Left renal cortex interstitium (tissue), 4 donors: ENCODE measurements around the gene PCDHA9. TPM values are rescaled to one million over a fixed set of nuclear protein-coding genes. Genes with fewer than 3 reads are reported as not detected.
"Not testable (repeated sequence)": the region's sequence is repeated elsewhere in the genome, so short reads cannot be mapped to it uniquely, and the experiment has no call there.

Source experiments
- DNase-seq, 4 donors: peaks; one replicate each; pipeline ENCODE4 v3.0.0-alpha.2; 2013; ENCODE audit warnings: low read depth in 4 of 4, low spot score in 2 of 4, missing footprints in 1 of 4
- polyA plus RNA-seq, 4 donors: library from polyadenylated mRNA; unstranded; fragments of 120-200 nt; gene quantifications; one replicate each; pipeline ENCODE4 v1.2.1, GENCODE V29; 2013; ENCODE audit not compliant: insufficient read length in 4 of 4

Gene PCDHA9
- polyA plus RNA-seq, 4 donors, result 0.03 to 0.12 (median 0.05) TPM; not detected in 1

DNA sequence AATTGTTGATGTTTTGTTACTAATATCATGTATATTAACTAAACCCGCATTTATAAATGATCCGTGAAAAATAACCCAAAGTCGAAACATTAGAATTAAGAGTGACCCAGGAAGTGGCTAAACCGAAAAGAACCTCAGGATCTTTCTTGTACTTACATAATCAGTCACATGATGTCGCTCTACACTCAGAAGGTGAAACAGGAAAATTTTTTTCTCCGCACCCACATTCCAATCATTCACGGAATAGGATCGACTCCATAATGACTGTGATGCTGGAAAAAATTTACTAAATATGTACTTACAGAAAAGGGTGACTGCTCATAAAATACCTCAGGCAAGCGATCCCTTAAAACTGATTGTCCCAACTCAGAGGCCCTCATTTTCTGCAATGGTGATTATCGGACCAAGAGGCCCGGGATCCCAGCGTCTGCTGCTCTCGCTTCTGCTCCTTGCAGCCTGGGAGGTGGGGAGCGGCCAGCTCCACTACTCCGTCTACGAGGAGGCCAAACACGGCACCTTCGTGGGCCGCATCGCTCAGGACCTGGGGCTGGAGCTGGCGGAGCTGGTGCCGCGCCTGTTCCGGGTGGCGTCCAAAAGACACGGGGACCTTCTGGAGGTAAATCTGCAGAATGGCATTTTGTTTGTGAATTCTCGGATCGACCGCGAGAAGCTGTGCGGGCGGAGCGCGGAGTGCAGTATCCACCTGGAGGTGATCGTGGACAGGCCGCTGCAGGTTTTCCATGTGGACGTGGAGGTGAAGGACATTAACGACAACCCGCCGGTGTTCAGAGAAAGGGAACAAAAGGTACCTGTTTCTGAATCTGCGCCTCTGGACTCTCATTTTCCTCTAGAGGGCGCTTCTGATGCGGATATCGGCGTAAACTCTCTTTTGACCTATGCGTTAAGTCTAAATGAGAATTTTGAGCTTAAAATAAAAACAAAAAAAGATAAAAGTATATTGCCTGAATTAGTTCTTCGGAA is 27.2 kb downstream of the PCDHA9 start, which contains the start of gene PCDHA12:
Gene PCDHA12 (plus strand): TSS at position 224 of the 981 bp plus-strand sequence. CDS start 165 bp downstream, at position 389.
- DNase-seq, result no peak

GRCh38 chr5:140876541-140877261 is 28.5 kb downstream of the PCDHA9 start:
- DNase-seq, result not testable (repeated sequence)

DNA sequence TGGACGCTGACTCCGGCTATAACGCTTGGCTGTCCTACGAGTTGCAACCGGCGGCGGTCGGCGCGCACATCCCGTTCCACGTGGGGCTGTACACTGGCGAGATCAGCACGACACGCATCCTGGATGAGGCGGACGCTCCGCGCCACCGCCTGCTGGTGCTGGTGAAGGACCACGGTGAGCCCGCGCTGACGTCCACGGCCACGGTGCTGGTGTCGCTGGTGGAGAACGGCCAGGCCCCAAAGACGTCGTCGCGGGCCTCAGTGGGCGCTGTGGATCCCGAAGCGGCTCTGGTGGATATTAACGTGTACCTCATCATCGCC is 29.0 kb downstream of the PCDHA9 start:
- DNase-seq, result no peak

GRCh38 chr5:140881889-140882590 is 33.9 kb downstream of the PCDHA9 start, which contains the start of gene PCDHA13:
Gene PCDHA13 (plus strand): TSS chr5:140882124. CDS start chr5:140882269, 145 bp downstream.
- no peak for DNase-seq

DNA sequence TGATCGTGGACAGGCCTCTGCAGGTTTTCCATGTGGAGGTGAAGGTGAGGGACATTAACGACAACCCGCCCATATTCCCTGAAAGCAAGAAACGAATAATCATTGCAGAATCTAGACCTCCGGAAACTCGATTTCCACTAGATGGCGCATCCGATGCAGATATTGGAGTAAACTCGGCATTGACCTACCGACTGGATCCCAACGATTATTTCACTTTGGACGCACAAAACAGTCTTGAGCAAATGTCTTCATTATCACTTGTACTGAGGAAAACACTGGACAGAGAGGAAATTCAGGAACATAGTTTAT is 34.4 kb downstream of the PCDHA9 start:
- DNase-seq, result no peak

DNA sequence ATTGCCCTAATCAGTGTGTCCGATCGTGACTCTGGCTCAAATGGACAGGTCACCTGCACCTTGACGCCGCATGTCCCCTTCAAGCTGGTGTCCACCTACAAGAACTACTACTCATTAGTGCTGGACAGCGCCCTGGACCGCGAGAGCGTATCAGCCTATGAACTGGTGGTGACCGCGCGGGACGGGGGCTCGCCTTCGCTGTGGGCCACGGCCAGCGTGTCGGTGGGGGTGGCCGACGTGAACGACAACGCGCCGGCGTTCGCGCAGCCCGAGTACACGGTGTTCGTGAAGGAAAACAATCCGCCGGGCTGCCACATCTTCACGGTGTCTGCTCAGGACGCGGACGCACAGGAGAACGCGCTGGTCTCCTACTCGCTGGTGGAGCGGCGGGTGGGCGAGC is 35.2 kb downstream of the PCDHA9 start:
- DNase-seq, result no peak

DNA sequence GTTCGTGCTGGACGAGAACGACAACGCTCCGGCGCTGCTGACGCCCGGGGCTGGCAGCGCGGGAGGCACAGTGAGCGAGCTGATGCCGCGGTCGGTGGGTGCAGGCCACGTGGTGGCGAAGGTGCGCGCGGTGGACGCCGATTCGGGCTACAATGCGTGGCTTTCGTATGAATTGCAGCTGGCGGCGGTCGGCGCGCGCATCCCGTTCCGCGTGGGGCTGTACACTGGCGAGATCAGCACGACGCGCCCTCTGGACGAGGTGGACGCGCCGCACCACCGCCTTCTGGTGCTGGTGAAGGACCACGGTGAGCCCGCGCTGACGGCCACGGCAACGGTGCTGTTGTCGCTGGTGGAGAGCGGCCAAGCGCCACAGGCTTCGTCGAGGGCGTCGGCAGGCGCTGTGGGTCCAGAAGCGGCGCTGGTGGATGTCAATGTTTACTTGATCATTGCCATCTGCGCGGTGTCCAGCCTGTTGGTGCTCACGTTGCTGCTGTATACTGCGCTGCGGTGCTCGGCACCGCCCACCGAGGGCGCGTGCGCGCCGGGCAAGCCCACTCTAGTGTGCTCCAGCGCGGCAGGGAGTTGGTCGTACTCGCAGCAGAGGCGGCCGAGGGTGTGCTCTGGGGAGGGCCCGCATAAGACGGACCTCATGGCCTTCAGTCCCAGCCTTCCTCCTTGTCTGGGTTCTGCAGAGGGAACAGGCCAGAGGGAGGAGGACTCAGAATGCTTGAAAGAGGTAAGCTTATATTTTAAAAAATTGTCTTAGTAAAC is 35.9 kb downstream of the PCDHA9 start:
- no peak for DNase-seq

Other genes starting within 250 kb of the PCDHA9 start
- 10 to 100 TPM in 2 of 4 donors, 1 to 10 TPM in 2; 6.0 to 11.7 (median 9.5) TPM for gene CD14, start 215.2 kb upstream of the PCDHA9 start, polyA plus RNA-seq
- 10 to 100 TPM; 12.5 to 23.1 (median 18.2) TPM for gene TMCO6, start 208.9 kb upstream of the PCDHA9 start, polyA plus RNA-seq
- 100 to 1,000 TPM in 1 of 4 donors, 10 to 100 TPM in 3; 76.4 to 116 (median 84.2) TPM for gene NDUFA2, start 200.8 kb upstream of the PCDHA9 start, polyA plus RNA-seq
- gene IK, start 200.6 kb upstream of the PCDHA9 start, polyA plus RNA-seq, result 100 to 1,000 TPM; 149 to 185 (median 162) TPM
- 10 to 100 TPM; 12.5 to 21.3 (median 16.9) TPM for gene WDR55, start 183.5 kb upstream of the PCDHA9 start, polyA plus RNA-seq
- gene DND1, start 174.8 kb upstream of the PCDHA9 start, polyA plus RNA-seq, result under 1 TPM in 2 of 4 donors, not detected in 2; 0.21 to 0.77 TPM
- 10 to 100 TPM; 63.2 to 86.8 (median 73.3) TPM for gene HARS1, start 157.0 kb upstream of the PCDHA9 start, polyA plus RNA-seq
- gene HARS2, start 156.9 kb upstream of the PCDHA9 start, polyA plus RNA-seq, result 10 to 100 TPM; 37.4 to 60.3 (median 49.2) TPM
- gene ZMAT2, start 147.9 kb upstream of the PCDHA9 start, polyA plus RNA-seq, result 100 to 1,000 TPM in 3 of 4 donors, 10 to 100 TPM in 1; 99.1 to 164 (median 111) TPM
- gene PCDHA1, start 62.2 kb upstream of the PCDHA9 start, polyA plus RNA-seq, result under 1 TPM in 3 of 4 donors, not detected in 1; 0.05 to 0.12 (median 0.07) TPM
- gene PCDHA2, start 53.5 kb upstream of the PCDHA9 start, polyA plus RNA-seq, result under 1 TPM; 0.13 to 0.46 (median 0.19) TPM
- under 1 TPM; 0.21 to 0.64 (median 0.38) TPM for gene PCDHA3, start 47.3 kb upstream of the PCDHA9 start, polyA plus RNA-seq
- 1 to 10 TPM in 2 of 4 donors, under 1 TPM in 2; 0.49 to 1.7 (median 0.91) TPM for gene PCDHA4, start 41.3 kb upstream of the PCDHA9 start, polyA plus RNA-seq
- under 1 TPM; 0.05 to 0.24 (median 0.14) TPM for gene PCDHA5, start 26.8 kb upstream of the PCDHA9 start, polyA plus RNA-seq
- under 1 TPM; 0.35 to 0.75 (median 0.49) TPM for gene PCDHA6, start 20.4 kb upstream of the PCDHA9 start, polyA plus RNA-seq
- gene PCDHA7, start 14.1 kb upstream of the PCDHA9 start, polyA plus RNA-seq, result under 1 TPM; 0.22 to 0.44 (median 0.34) TPM
- under 1 TPM in 3 of 4 donors, not detected in 1; 0.03 to 0.05 (median 0.05) TPM for gene PCDHA8, start 7.2 kb upstream of the PCDHA9 start, polyA plus RNA-seq
- 1 to 10 TPM in 1 of 4 donors, under 1 TPM in 3; 0.13 to 1.1 (median 0.75) TPM for gene PCDHA10, start 7.5 kb downstream of the PCDHA9 start, polyA plus RNA-seq
- under 1 TPM; 0.21 to 0.54 (median 0.36) TPM for gene PCDHA11, start 20.6 kb downstream of the PCDHA9 start, polyA plus RNA-seq
- gene PCDHA12, start 26.9 kb downstream of the PCDHA9 start, polyA plus RNA-seq, result under 1 TPM in 3 of 4 donors, not detected in 1; 0.07 to 0.14 (median 0.11) TPM
- under 1 TPM in 3 of 4 donors, not detected in 1; 0.03 to 0.07 (median 0.05) TPM for gene PCDHA13, start 33.7 kb downstream of the PCDHA9 start, polyA plus RNA-seq
- under 1 TPM; 0.03 to 0.17 (median 0.08) TPM for gene PCDHAC1, start 77.9 kb downstream of the PCDHA9 start, polyA plus RNA-seq
- under 1 TPM; 0.49 to 0.69 (median 0.62) TPM for gene PCDHAC2, start 118.1 kb downstream of the PCDHA9 start, polyA plus RNA-seq
- gene PCDHB1, start 203.0 kb downstream of the PCDHA9 start, polyA plus RNA-seq, result under 1 TPM; 0.08 to 0.10 (median 0.09) TPM
- 1 to 10 TPM; 3.9 to 8.5 (median 6.3) TPM for gene PCDHB2, start 246.2 kb downstream of the PCDHA9 start, polyA plus RNA-seq